Chondrocyte (in vitro differentiated cells): ENCODE results near the gene TAS2R10. TPM values are rescaled to one million over a fixed set of nuclear protein-coding genes. Genes with fewer than 3 reads are reported as not detected.

Source experiments
- DNase-seq: peaks from one replicate; pipeline ENCODE4 v3.0.0; 2021; ENCODE audit warnings: mixed read lengths, low spot score
- H3K27ac Mint-ChIP-seq: one replicate; pipeline ENCODE4 v1.8.0; 2021; ENCODE audit warnings: mild to moderate bottlenecking, moderate library complexity, mixed read lengths; ENCODE audit not compliant: unreplicated experiment
- H3K27me3 Mint-ChIP-seq: 2 replicates; pipeline ENCODE4 v1.8.0; 2021; ENCODE audit warnings: low read depth, mixed read lengths
- H3K36me3 Mint-ChIP-seq: 2 replicates; pipeline ENCODE4 v1.8.0; 2021; ENCODE audit warnings: low read depth, mixed read lengths
- H3K4me1 Mint-ChIP-seq: 2 replicates; pipeline ENCODE4 v1.8.0; 2021; ENCODE audit warnings: low read depth, mild to moderate bottlenecking, mixed read lengths
- H3K4me3 Mint-ChIP-seq: one replicate; pipeline ENCODE4 v1.8.0; 2021; ENCODE audit warnings: mild to moderate bottlenecking, moderate library complexity, mixed read lengths; ENCODE audit not compliant: unreplicated experiment
- H3K9me3 Mint-ChIP-seq: 2 replicates; pipeline ENCODE4 v1.8.0; 2021; ENCODE audit warnings: low read depth, mixed read lengths
- long read RNA-seq: library from polyadenylated mRNA; stranded (forward); transcript quantifications from one replicate; pipeline ENCODE4 v2.0.0, GENCODE V29; 2021
- total RNA-seq: library from RNA; stranded (reverse); gene quantifications from 3 replicates; pipeline ENCODE4 v1.2.1, GENCODE V29; 2021
- TF ChIP-seq, protein P1 (sequence below): fragments of 200-600 bp; sonication (generic); IDR thresholded peaks from 2 replicates; pipeline ENCODE4 v1.5.0; 2021; ENCODE audit warnings: antibody characterized with exemption, mild to moderate bottlenecking, moderate library complexity

The TAS2R10 gene, protein sequence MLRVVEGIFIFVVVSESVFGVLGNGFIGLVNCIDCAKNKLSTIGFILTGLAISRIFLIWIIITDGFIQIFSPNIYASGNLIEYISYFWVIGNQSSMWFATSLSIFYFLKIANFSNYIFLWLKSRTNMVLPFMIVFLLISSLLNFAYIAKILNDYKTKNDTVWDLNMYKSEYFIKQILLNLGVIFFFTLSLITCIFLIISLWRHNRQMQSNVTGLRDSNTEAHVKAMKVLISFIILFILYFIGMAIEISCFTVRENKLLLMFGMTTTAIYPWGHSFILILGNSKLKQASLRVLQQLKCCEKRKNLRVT
- total RNA-seq = 0.46 to 1.1 TPM (median 0.47 TPM) in 3 replicates
- long read RNA-seq = 0 reads

GRCh38 chr12:10826258-10826657 is at the start of gene TAS2R10:
Gene TAS2R10, minus strand, starts transcription at chr12:10826358. Its CDS starts 89 bp downstream, at chr12:10826269.
- Mint-ChIP-seq H3K4me1 (peaks cover 10% of the 10 kb centered on the region), H3K27me3 (no peaks in the 10 kb centered on the region), H3K36me3 (no peaks in the 10 kb centered on the region), H3K9me3 (no peaks in the 10 kb centered on the region), H3K4me3 (no peak within 1 kb of the TSS), H3K27ac (no peak within 1 kb of the TSS)
- TF ChIP-seq, protein P1, sequence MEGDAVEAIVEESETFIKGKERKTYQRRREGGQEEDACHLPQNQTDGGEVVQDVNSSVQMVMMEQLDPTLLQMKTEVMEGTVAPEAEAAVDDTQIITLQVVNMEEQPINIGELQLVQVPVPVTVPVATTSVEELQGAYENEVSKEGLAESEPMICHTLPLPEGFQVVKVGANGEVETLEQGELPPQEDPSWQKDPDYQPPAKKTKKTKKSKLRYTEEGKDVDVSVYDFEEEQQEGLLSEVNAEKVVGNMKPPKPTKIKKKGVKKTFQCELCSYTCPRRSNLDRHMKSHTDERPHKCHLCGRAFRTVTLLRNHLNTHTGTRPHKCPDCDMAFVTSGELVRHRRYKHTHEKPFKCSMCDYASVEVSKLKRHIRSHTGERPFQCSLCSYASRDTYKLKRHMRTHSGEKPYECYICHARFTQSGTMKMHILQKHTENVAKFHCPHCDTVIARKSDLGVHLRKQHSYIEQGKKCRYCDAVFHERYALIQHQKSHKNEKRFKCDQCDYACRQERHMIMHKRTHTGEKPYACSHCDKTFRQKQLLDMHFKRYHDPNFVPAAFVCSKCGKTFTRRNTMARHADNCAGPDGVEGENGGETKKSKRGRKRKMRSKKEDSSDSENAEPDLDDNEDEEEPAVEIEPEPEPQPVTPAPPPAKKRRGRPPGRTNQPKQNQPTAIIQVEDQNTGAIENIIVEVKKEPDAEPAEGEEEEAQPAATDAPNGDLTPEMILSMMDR = no peak
- DNase-seq = no peak

DNA sequence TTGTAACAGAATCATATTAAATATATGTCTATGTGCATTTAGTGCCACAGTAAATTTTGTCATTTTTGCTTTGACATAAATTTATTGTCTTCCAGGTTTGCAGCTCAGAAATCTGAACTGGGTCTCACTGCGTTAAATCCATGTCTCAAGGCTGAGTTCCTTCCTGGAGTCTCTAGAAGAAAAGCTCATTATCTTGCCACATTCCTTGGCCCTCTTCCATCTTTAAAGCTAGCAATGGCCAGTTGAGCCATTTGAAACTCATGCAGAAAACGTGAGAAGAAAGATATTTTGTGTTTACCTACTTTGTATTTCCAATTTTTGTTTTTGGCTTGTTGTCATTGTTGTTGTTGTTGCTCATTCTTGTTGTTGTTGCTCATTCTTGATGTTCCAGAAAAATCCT is 47.2 kb upstream of the TAS2R10 start:
- peaks cover 14% of the 10 kb centered on the region for H3K9me3 Mint-ChIP-seq
- H3K36me3 Mint-ChIP-seq = peaks cover 14% of the 10 kb centered on the region
- no peak overlapping the region for H3K27ac Mint-ChIP-seq
- H3K4me1 Mint-ChIP-seq = no peaks in the 10 kb centered on the region
- no peak for DNase-seq
- H3K27me3 Mint-ChIP-seq = no peaks in the 10 kb centered on the region
- TF ChIP-seq, protein P1 = no peak
- no peak overlapping the region for H3K4me3 Mint-ChIP-seq

- Mint-ChIP-seq H3K36me3 (peaks cover 12% of the 10 kb centered on the region), H3K27me3 (no peaks in the 10 kb centered on the region), H3K9me3 (peaks cover 22% of the 10 kb centered on the region), H3K4me1 (no peaks in the 10 kb centered on the region), H3K27ac (no peak overlapping the region), H3K4me3 (no peak overlapping the region)
- TF ChIP-seq, protein P1 = no peak
- DNase-seq = no peak
These were observed 41.2 kb upstream of the TAS2R10 start for GRCh38 chr12:10867381-10867780.

GRCh38 chr12:10863512-10864218 is 37.5 kb upstream of the TAS2R10 start:
- Mint-ChIP-seq H3K36me3 (peaks cover 20% of the 10 kb centered on the region), H3K4me3 (no peak overlapping the region), H3K9me3 (peaks cover 27% of the 10 kb centered on the region), H3K27me3 (no peaks in the 10 kb centered on the region), H3K4me1 (no peaks in the 10 kb centered on the region), H3K27ac (no peak overlapping the region)
- TF ChIP-seq, protein P1 = no peak
- no peak for DNase-seq

DNA sequence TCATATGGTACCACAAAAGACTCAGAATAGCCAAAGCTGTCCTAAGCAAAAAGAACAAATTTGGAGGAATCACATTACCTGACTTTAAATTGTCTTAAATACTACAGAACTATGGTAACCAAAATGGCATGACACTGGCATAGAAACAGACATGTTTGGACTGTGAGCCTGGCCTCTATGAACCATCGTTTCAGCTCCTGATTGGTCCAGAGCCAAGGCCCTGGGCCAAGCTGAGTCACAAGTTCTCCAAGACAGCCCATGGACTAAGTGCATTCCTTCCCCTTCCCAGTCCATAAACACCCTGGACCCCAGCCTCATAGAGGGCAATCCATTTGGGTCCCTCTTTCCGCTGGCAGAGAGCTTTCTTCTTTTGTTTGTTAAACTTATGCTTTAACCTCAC is 35.2 kb upstream of the TAS2R10 start:
- Mint-ChIP-seq H3K4me1 (no peaks in the 10 kb centered on the region), H3K36me3 (peaks cover 34% of the 10 kb centered on the region), H3K4me3 (no peak overlapping the region), H3K27ac (no peak overlapping the region), H3K27me3 (no peaks in the 10 kb centered on the region), H3K9me3 (peaks cover 36% of the 10 kb centered on the region)
- TF ChIP-seq, protein P1 = no peak
- no peak for DNase-seq
